HCT116 (cell line): Measurements from ENCODE around the gene CACNA1S.

Experiments
- CEBPB ChIP-seq: IDR thresholded peaks from 2 replicates; pipeline ENCODE4 v1.6.1; 2012; ENCODE audit warnings: low read depth
- CTCF ChIP-seq, 3 experiments: fragments of 200-600 bp in 1 of 3; sonication (generic) in 1 of 3; IDR thresholded peaks in 2 of 3; conservative IDR thresholded peaks in 1 of 3; 2 replicates each; pipeline ENCODE4 v1.5.1; 2012 to 2017; ENCODE audit warnings: low read depth in 2 of 3, low read length in 2 of 3, antibody characterized with exemption in 1 of 3, borderline replicate concordance in 1 of 3, control low read depth in 1 of 3, mild to moderate bottlenecking in 1 of 3, mixed read lengths in 1 of 3, mixed run types in 1 of 3, moderate library complexity in 1 of 3; ENCODE audit not compliant: insufficient read depth in 1 of 3
- ELF1 ChIP-seq: IDR thresholded peaks from 2 replicates; pipeline ENCODE4 v1.6.1; 2012; ENCODE audit warnings: low read depth, borderline replicate concordance
- EZH2 ChIP-seq: fragments of 200-600 bp; sonication (generic); IDR thresholded peaks from 2 replicates; pipeline ENCODE4 v1.6.1; 2017; ENCODE audit warnings: antibody characterized with exemption, mixed run types
- EZH2phosphoT487 ChIP-seq: fragments of 200-600 bp; IDR thresholded peaks from 2 replicates; pipeline ENCODE4 v1.6.1; 2018; ENCODE audit warnings: antibody characterized with exemption, borderline replicate concordance
- JUND ChIP-seq: IDR thresholded peaks from 2 replicates; pipeline ENCODE4 v1.6.1; 2012
- MAX ChIP-seq: IDR thresholded peaks from 2 replicates; pipeline ENCODE4 v1.6.1; 2012
- POLR2A ChIP-seq: IDR thresholded peaks from 2 replicates; pipeline ENCODE4 v1.7.0; 2011; ENCODE audit warnings: borderline replicate concordance; ENCODE audit not compliant: insufficient read depth, insufficient read length; ENCODE audit errors: extremely low read depth
- POLR2AphosphoS5 ChIP-seq: IDR thresholded peaks from 2 replicates; pipeline ENCODE4 v1.6.1; 2011; ENCODE audit warnings: mild to moderate bottlenecking, low read depth, low read length, moderate library complexity
- RAD21 ChIP-seq: IDR thresholded peaks from 2 replicates; pipeline ENCODE4 v1.6.1; 2012; ENCODE audit warnings: low read depth, mild to moderate bottlenecking
- REST ChIP-seq: IDR thresholded peaks from 2 replicates; pipeline ENCODE4 v1.6.1; 2012; ENCODE audit warnings: low read depth
- SP1 ChIP-seq: IDR thresholded peaks from 2 replicates; pipeline ENCODE4 v1.6.1; 2012; ENCODE audit warnings: low read depth
- ZBTB33 ChIP-seq: IDR thresholded peaks from 2 replicates; pipeline ENCODE4 v1.6.1; 2011; ENCODE audit warnings: mild to moderate bottlenecking, low read length, moderate library complexity; ENCODE audit not compliant: insufficient replicate concordance; ENCODE audit errors: extremely low read depth
- ZNF274 ChIP-seq: fragments of 200-500 bp; sonication (Bioruptor generic); IDR thresholded peaks from 2 replicates; pipeline ENCODE4 v1.6.1; 2014; ENCODE audit warnings: mild to moderate bottlenecking, low read depth, low read length, inconsistent platforms

- TF ChIP-seq MAX = no peak
- no peak for TF ChIP-seq CTCF (IDR thresholded peaks at IDR 0.05 in 2 of 3, conservative IDR thresholded peaks at IDR 0.05 in 1 of 3; ENCODE audit: borderline replicate concordance in 1 of 3, insufficient read depth in 1 of 3, low read depth in 2 of 3, low read length in 2 of 3)
- no peak for TF ChIP-seq EZH2phosphoT487
- no peak for TF ChIP-seq EZH2
- TF ChIP-seq POLR2A = no peak
- TF ChIP-seq ZNF274 = no peak
- TF ChIP-seq RAD21 = no peak
- no peak for TF ChIP-seq CEBPB
- TF ChIP-seq REST = no peak
- no peak for TF ChIP-seq POLR2AphosphoS5
- TF ChIP-seq SP1 = no peak
- no peak for TF ChIP-seq ELF1
- no peak for TF ChIP-seq ZBTB33
- no peak for TF ChIP-seq JUND
These were observed 87.6 kb downstream of the CACNA1S start for GRCh38 chr1:201024625-201024998.
